ENCODE measurements around the gene PRR23E. TPM values are rescaled to one million over a fixed set of nuclear protein-coding genes. Genes with fewer than 3 reads are reported as not detected.

Gene PRR23E
- total RNA-seq, 2 experiments from 2014 or later, result not detected

DNA sequence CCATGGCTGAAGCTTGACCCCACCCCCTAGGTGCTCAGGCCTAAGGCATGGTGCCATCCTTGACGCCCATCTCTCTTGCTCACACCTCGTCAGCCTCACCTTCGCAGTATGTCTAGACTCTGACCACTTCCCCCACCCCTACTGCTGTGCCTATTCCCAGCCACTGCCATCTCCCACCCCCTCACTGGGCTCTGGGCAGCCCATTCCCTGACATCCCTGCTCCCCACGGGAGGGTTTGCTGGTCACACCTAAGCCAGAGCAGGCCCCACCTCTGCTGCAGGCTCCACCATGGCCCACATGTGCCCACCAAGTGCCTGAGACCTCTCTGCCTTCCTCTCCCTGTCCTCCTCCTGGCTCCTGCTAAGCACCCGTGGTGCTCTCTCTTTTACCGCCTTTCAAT lies 47.7 kb upstream of the PRR23E start:
- intact Hi-C loops (cut with micrococcal nuclease; ENCODE audit: unreplicated experiment), result no loop called here
- Histone ChIP-seq H3K4me2 (ENCODE audit: low read length) (no peak overlapping the region), H3K36me3 (ENCODE audit: insufficient read depth, low read length) (no peaks in the 10 kb centered on the region), H3K79me2 (ENCODE audit: insufficient read depth, low read depth, low read length) (no peaks in the 10 kb centered on the region), H2AFZ (ENCODE audit: low read length) (no peak overlapping the region), H3K9me2 (ENCODE audit: insufficient read depth, low read length) (no peaks in the 10 kb centered on the region), H3K4me1 (ENCODE audit: insufficient read depth, low read length, poor library complexity, severe bottlenecking) (no peaks in the 10 kb centered on the region), H3K27ac (ENCODE audit: low read depth, low read length, poor library complexity, severe bottlenecking) (no peak overlapping the region), H3K4me3 (ENCODE audit: low read depth, low read length, poor library complexity, severe bottlenecking) (no peak overlapping the region), H3K9me3 (ENCODE audit: low read length) (no peaks in the 10 kb centered on the region), H4K20me1 (ENCODE audit: insufficient read depth, low read length) (no peaks in the 10 kb centered on the region)
- BruUV-seq (replicated peaks), result no TSS peak
- CTCF ChIA-PET (ENCODE audit: unreplicated experiment), result no interaction called here
- TF ChIP-seq EZH2phosphoT487 (IDR thresholded peaks at IDR 0.05; ENCODE audit: borderline replicate concordance, low read depth, low read length), result no peak
- TF ChIP-seq, protein P1, sequence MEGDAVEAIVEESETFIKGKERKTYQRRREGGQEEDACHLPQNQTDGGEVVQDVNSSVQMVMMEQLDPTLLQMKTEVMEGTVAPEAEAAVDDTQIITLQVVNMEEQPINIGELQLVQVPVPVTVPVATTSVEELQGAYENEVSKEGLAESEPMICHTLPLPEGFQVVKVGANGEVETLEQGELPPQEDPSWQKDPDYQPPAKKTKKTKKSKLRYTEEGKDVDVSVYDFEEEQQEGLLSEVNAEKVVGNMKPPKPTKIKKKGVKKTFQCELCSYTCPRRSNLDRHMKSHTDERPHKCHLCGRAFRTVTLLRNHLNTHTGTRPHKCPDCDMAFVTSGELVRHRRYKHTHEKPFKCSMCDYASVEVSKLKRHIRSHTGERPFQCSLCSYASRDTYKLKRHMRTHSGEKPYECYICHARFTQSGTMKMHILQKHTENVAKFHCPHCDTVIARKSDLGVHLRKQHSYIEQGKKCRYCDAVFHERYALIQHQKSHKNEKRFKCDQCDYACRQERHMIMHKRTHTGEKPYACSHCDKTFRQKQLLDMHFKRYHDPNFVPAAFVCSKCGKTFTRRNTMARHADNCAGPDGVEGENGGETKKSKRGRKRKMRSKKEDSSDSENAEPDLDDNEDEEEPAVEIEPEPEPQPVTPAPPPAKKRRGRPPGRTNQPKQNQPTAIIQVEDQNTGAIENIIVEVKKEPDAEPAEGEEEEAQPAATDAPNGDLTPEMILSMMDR (conservative IDR thresholded peaks at IDR 0.05; ENCODE audit: low read length), result no peak
- no peak for DNase-seq (ENCODE audit: low spot score)
- POLR2A ChIA-PET, result no interaction called here

DNA sequence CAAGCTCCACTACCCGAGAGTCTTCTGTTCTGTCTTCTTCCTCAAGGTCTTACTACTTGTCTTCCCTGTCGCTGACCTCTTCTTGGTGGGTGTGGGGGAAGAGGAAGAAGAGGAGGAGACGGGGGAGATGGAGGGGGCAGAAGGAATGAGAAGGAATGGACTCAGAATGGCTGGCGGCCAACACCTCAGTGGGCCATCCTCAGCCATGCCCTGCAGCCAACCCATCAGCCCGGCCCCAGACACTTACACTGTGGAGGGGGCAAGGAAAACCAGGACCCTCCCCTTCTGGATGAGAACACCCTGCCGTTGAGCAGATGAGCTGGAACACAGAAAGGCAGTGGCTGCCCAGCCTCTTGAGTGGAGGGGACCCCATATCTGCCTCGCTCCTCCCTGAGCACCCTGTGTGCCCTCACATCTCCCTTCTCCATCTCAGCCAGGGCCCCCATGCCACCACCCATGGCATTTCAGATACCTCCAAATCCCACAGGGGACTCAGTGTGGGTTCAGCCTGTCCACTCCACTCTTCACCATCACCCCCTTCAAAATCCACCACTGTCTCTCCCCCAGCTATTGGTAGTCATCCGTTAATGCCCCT lies 45.5 kb upstream of the PRR23E start:
- H4K20me1 ChIP-seq (ENCODE audit: insufficient read depth, low read length), result no peaks in the 10 kb centered on the region
- ChIA-PET CTCF (ENCODE audit: unreplicated experiment) (no interaction called here), POLR2A (no interaction called here)
- no peaks in the 10 kb centered on the region for H3K9me2 ChIP-seq (ENCODE audit: insufficient read depth, low read length)
- no peak overlapping the region for H2AFZ ChIP-seq (ENCODE audit: low read length)
- intact Hi-C loops (cut with micrococcal nuclease; ENCODE audit: unreplicated experiment), result no loop called here
- H3K4me2 ChIP-seq (ENCODE audit: low read length), result no peak overlapping the region
- H3K9me3 ChIP-seq (ENCODE audit: low read length), result no peaks in the 10 kb centered on the region
- no peak overlapping the region for H3K27ac ChIP-seq (ENCODE audit: low read depth, low read length, poor library complexity, severe bottlenecking)
- no peak overlapping the region for H3K4me3 ChIP-seq (ENCODE audit: low read depth, low read length, poor library complexity, severe bottlenecking)
- TF ChIP-seq, protein P1 (conservative IDR thresholded peaks at IDR 0.05; ENCODE audit: low read length), result no peak
- no peak for TF ChIP-seq EZH2phosphoT487 (IDR thresholded peaks at IDR 0.05; ENCODE audit: borderline replicate concordance, low read depth, low read length)
- BruUV-seq (replicated peaks), result no TSS peak
- no peak for DNase-seq (ENCODE audit: low spot score)
- no peaks in the 10 kb centered on the region for H3K4me1 ChIP-seq (ENCODE audit: insufficient read depth, low read length, poor library complexity, severe bottlenecking)
- H3K79me2 ChIP-seq (ENCODE audit: insufficient read depth, low read depth, low read length), result no peaks in the 10 kb centered on the region
- H3K36me3 ChIP-seq (ENCODE audit: insufficient read depth, low read length), result no peaks in the 10 kb centered on the region

DNA sequence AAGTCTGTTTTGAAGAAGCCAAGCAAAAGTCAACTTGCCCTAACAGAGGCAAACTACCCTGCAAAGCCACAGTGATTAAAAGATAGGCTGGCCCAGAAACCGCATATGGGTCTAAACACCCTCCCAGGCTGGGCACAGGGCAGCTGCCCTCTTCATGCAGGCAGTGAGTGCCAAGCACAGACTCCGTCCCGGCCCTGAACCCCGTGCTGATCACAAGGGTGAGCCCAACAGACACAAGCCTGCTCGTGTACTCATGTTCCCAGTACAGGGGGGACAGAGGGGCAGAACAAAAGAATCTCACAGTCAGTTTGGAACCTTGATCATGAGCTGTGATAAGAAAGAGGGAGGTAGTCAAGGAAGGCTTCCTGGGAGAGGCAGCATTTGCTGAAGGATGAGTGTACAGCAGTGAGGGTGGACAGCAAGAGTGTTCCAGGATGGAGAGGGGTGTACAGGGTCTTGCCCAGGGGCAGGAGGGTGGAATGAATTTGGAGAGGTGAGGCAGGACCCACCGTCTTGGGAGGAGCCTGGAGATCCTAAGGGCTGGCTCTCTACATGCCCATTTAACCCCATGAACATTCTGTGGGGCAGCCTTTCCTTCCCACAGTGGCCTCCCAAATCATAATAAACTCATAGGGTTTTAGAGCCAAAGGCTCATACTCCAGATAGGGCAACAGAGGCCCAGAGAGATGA lies 43.2 kb upstream of the PRR23E start:
- H3K4me1 ChIP-seq (ENCODE audit: insufficient read depth, low read length, poor library complexity, severe bottlenecking), result no peaks in the 10 kb centered on the region
- H2AFZ ChIP-seq (ENCODE audit: low read length), result no peak overlapping the region
- ChIA-PET POLR2A (no interaction called here), CTCF (ENCODE audit: unreplicated experiment) (no interaction called here)
- no peaks in the 10 kb centered on the region for H3K9me3 ChIP-seq (ENCODE audit: low read length)
- H4K20me1 ChIP-seq (ENCODE audit: insufficient read depth, low read length), result no peaks in the 10 kb centered on the region
- no peaks in the 10 kb centered on the region for H3K36me3 ChIP-seq (ENCODE audit: insufficient read depth, low read length)
- BruUV-seq (replicated peaks), result no TSS peak
- H3K4me2 ChIP-seq (ENCODE audit: low read length), result no peak overlapping the region
- no peak overlapping the region for H3K27ac ChIP-seq (ENCODE audit: low read depth, low read length, poor library complexity, severe bottlenecking)
- no peaks in the 10 kb centered on the region for H3K79me2 ChIP-seq (ENCODE audit: insufficient read depth, low read depth, low read length)
- intact Hi-C loops (cut with micrococcal nuclease; ENCODE audit: unreplicated experiment), result no loop called here
- no peak for DNase-seq (ENCODE audit: low spot score)
- H3K9me2 ChIP-seq (ENCODE audit: insufficient read depth, low read length), result no peaks in the 10 kb centered on the region
- no peak for TF ChIP-seq EZH2phosphoT487 (IDR thresholded peaks at IDR 0.05; ENCODE audit: borderline replicate concordance, low read depth, low read length)
- TF ChIP-seq, protein P1 (conservative IDR thresholded peaks at IDR 0.05; ENCODE audit: low read length), result no peak
- no peak overlapping the region for H3K4me3 ChIP-seq (ENCODE audit: low read depth, low read length, poor library complexity, severe bottlenecking)
